GM18519 (cell line): ENCODE data around the gene MAP2K3.
"Not testable (repeated sequence)": the region's sequence is repeated elsewhere in the genome, so short reads cannot be mapped to it uniquely, and the experiment has no call there.

Experiments used
- ATAC-seq: cut with Tn5 transposase; IDR thresholded peaks from one replicate; pipeline ENCODE4 v1.9.1; 2021; ENCODE audit warnings: mild to moderate bottlenecking, moderate library complexity; ENCODE audit not compliant: unreplicated experiment, low FRiP score

The MAP2K3 gene

DNA sequence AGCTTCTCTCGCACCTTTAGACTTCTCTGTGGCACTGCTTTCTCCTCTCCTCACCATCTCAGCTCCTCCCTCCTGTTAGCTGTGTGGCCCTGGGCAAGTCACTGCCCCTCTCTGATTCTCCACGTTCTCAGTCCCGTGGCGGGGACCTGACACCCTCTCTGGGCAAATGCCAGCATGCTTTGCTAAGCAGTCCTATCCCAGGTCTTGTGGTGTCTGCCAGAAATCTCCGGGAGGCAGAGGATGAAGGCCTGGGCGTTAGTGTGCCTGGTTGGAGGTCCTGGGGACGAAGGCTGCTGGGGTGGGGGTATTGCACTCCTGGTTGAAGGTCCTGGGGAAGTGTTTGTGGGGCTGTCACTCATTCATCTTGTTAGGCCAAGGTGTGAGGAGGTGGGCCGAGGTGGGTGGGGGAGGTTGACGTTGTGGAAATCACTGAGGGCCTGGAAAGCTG is 37.3 kb downstream of the MAP2K3 start:
- not testable (repeated sequence) for ATAC-seq

DNA sequence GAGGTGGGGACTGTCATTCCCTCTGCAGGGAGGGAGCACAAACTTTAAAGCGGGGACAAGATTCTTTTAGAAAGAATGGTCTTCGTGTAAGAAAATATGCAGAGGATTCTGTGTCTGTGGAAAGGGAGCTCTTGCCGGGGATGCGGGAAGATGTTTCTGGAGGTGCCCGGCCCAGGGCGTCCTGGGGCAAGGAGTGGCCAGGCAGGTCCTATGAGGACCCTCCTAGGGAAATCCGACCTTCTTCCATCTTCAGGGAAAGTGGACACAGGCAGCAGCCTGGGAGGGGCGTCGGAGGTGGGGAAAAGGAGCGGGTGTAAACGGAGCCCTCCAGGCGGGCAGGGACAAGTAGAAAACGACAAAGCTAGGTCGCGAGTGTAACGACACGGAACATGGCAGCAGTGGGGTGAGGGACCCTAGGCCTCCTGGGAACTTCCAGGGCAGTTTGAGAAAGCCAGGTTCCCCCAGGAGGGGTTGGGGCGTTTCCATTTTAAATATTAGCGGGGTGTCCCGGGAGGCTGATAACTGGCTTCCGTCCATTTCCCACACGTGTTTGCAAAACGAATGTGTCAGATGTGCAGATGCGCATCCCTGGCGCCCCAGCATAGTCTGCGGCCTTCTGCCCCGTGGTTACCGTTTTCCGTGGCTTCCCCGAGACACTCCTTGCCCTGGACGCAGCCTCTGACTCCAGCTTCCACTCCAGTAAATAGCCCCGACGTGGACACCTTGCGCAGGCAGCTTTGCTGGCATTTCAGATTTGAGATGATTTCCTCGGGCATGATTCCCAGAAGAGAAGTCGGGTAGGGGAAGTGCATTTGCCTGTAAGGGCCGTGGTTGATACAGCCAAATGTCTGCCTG is 39.0 kb downstream of the MAP2K3 start:
- ATAC-seq, result not testable (repeated sequence)

DNA sequence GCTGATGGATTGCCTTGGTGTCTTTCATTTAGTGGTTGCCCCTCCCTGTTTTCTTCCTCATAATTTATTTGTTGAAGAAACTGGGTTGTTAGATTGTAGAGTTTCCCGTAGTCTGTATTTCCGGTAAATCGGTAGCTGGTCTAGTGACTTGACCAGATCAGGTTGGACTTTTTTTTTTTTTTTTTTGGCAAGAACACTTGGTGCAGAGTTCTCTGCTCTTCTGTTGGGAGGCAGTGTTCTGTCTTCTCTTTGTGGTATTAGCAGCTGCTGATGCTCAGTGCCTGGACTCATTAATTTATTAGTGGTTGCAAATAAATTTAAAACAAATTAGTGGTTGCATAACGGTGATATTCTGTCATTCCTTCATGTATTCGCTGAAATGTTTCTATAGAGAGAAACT is 40.2 kb downstream of the MAP2K3 start:
- not testable (repeated sequence) for ATAC-seq

DNA sequence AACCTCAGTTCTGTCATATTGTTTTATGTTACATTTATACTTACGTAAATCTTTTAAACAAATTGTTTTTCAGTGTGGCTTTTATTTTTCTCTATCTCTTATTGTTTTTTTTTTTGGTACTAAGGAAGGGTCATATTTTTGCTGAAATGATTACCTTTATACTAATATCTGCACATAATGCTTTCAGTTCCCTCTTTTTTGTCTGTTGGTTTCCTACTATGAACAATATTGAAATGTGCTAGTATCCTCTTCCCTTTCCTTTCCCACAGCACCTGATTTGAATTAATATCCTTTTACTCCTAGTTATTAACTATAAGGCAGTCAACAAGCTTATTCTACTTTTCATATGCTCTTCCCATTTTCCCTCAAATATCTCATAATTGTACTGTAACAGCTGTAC is 43.4 kb downstream of the MAP2K3 start:
- not testable (repeated sequence) for ATAC-seq

DNA sequence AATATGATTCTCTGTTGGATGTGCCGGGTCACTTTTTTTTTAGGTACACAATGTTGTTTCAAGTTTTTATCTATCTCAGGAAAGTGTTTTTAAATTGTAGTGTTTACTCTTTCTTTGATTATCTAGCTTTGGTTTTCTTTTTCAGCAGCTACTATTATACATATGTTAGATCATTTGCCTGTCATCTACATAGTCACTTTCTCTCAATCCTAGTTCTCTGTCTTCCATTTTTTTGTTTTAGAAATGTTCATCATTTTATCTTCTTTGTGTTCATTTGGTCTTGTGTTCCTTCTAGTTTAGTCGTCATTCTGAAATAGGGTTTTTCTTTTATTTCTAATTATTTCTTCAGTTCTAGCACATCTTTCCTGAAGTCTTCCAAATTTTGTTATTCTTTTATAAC is 44.3 kb downstream of the MAP2K3 start:
- ATAC-seq, result not testable (repeated sequence)

DNA sequence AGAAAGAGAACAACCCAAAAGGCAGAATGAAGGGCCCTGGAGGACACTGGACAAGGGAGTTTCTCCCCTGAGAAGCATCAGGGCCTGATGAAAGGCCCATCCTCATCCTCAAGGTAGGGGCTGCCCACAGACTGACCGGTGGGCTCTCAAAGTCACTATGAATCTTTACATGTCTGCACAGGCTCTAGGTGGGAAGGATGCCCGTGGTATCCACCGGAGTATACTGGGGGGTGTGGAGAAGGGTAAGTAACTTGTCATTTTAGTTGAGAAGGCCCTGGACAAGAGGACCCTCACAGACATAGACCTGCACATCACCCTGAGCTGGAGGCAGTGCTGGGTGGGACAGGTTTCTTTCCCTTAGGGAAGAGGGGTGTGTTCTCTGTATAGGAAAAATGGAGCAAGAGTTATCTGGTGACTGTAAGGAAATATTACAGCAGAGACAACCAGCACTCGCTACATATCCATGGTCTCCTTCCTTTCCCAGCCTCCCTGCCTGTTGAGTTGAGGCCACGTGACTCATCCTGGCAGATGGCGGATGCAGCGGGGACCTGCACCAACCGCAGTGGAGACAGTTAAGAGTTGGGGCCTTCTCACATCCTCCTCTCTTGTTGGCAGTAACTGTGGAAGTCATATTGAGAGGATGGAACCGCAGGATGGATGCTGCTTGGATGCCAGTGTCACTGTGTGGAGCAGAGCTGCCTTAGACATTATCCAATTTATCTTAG is 46.1 kb downstream of the MAP2K3 start:
- no peak for ATAC-seq

DNA sequence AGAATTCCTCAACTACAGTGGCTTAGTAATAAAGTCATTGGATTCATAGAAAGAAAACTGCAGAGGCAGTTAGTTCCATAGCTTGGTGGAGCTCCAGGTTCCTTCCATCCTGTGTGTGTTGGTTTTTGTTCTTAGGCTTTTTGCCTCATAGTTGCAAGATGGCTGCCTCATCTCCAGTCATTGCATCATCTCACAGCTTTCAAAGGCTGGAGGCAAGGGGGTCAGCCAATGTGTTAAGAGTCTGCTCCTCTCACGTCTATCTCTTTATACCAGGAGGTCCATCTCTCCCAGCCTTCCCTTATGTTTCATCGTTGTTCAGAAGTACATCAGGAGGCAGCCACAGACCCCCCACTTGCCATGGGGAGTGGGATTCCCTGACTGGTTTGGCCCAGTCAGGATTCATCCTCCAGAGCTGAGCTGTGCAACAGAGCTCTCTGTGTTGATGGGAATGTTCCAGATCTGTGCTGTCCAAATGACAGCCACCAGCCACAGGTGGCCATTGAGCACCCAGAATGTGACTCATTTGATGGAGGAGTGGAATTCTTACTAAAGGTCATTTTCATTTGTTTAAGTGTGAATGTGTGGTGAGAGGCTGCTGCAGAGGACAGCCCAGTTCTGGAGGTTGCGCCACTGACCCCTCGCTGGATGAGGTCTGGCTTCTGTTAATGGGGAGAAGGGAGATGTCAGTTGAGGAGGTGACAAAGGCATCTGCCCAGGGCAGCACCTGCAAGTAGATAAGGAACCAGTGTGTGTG is 52.2 kb downstream of the MAP2K3 start:
- ATAC-seq, result not testable (repeated sequence)

DNA sequence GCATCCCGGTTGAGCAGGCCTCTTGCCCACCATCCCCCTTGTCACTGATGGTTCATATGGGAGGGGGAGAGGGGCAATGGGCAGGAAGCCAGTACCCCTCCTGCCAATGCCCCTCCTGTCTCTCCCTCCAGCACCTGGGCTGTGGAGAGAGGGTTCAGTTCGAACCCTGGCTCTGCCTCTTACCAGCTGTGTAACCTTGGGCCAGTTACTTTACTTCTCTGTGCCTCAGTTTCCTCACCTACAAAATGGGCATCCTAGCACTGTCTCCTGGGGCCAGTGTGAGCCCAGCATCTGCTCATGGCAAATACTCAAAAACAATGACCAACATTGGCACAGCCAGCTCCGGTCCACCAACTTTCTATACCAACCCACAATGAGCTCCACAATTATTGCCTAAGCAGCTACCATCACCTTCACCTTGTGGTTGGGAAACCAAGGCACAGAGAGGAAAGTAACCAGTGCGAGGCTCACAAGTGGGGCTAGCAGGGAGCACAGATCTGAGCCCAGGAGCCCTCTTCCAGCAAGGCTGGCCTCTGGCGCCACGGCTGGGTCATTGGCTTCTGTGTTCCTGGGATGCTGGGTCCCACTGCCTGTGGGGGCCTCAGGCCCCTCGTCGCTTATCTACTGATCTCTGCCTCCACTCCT is 53.6 kb downstream of the MAP2K3 start:
- not testable (repeated sequence) for ATAC-seq

DNA sequence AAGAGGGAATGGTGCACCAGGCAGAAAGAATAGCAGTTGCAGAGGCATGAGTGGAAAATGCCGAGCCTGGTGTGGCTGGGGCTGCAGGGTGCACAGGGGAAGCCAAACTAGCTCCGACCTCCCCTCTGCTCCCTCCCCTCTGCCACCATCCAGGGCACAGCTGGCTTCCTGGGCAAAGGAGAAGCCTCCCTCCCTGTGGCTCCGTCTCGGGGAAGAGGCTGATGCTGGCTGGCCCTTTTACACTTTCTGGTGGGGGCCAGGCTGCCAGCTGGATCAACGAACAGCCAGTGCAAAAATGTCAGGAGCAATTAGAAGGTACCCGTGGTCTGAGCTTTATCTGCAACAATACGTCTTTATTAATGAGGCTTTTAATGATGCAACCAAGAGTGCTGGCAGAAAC is 54.5 kb downstream of the MAP2K3 start:
- no peak for ATAC-seq

DNA sequence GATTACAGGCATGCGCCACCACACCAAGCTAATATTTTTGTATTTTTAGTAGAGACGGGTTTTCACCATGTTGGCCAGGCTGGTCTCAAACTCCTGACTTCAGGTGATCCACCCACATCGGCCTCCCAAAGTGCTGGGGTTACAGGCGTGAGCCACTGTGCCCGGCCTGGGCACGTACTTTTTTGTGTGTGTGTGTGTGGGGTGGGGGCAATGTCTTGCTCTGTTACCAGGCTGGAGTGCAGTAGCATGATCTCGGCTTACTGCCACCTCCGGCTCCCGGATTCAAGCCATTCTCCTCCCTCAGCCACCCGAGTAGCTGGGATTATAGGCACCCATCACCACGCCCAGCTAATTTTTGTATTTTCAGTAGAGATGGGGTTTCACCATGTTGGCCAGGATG is 55.1 kb downstream of the MAP2K3 start:
- ATAC-seq, result not testable (repeated sequence)

DNA sequence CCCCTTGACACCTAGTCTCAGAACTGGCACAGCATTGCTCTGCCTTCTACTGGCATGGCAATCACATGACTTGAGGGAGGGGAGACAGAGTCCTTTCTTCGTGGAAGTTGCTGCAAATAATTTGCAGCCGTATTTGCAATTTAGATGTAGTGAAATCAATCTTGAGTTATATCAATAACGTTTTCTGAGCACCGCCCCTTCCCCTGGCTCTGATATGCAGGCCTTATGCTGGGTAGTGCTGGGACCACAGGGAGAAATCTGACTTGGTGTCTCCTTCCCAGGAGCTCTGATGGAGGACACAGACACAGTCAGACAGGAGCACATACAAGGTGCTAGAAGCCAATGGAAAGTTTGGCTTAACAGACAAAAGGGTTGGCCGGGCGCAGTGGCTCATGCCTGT is 55.9 kb downstream of the MAP2K3 start:
- ATAC-seq, result not testable (repeated sequence)

DNA sequence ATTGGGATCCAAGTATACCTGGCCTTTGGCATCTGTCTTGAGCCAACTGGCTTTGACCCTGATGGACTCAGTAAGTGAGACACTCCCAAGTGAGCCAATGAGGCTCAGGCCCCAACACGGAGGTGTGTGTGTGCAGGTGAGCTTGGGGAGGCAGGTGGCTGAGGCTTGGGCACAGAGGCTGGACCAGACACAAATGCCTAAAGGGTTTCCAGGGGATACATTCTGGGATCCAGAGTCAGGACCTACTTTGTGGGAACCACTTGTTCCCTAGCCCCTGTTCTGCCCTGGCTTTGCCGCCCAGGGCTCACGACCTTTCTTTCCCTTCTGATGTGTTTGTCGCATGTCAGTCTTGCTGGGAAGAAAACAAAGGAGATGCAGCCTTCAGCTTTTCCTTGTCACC is 56.8 kb downstream of the MAP2K3 start:
- ATAC-seq, result not testable (repeated sequence)

DNA sequence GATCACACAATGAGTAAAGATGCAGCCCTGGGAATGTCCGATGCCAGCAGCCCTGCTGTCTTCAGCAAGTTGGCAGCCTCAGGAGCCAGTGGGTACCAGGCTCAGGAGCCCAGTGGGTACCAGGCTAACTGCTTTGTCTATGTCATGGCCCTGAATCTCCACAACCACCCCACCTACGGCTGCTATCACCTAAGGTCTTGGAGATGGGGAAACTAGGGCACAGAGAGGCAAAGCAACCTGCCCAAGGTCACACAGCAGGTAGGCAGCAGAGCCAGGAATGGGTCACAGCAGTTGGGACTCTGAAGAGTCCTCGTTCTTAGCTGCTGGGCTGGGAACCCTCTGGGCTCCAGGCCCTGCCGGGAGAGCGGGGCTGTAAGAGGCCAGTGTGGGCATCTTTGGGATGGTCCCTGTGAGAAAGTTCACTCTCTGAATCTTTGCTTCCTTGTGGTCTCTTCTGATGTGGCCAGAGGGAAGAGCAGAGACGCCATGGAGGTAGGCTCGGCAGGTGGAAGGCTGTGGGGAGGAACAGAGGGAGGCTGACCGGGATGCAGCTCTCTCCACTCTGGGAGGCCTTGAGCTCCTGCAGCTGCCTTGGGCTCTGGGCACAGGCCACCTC is 57.5 kb downstream of the MAP2K3 start:
- not testable (repeated sequence) for ATAC-seq

DNA sequence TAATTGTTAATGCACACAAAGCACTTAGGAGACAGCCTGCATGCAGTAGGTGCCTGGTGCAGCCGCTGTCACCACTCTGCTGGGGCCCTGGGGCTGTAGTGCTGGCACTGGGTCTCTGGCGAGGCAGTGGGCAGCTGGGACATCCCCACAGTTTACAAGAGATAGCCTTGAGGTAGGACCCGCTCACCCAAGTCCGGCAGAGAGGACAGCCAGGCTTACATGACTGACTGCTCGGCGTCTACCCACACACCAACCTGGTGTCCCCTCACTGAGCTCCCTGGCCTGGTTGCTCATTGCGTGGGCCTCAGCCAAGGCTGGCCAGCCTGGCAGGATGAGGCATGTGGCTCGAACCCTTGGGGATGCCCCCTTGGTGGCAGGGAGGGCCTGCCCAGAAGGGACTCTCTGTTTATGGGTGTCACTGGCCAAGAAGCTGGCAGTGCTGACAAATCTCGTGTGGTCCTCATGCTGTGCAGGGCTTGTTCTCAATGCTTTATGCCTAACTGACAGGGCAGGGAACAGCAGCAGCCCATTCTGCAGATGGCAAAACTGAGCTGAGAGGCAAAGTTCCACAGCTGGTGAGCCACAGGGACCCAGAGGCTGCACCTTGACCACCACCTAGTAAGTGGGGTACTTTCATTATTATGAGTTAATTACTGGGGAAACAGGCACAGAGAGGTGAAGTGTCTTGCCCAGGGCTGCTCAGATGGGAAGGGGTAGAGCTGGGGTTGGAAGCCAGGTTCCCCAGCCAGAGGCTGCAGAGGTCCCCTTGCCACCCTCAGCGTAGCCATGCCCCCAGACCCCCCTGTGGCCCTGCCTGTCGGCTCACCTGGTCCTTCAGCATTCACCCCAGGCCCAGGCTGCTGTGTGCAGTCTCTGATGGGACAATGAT is 58.8 kb downstream of the MAP2K3 start:
- not testable (repeated sequence) for ATAC-seq

DNA sequence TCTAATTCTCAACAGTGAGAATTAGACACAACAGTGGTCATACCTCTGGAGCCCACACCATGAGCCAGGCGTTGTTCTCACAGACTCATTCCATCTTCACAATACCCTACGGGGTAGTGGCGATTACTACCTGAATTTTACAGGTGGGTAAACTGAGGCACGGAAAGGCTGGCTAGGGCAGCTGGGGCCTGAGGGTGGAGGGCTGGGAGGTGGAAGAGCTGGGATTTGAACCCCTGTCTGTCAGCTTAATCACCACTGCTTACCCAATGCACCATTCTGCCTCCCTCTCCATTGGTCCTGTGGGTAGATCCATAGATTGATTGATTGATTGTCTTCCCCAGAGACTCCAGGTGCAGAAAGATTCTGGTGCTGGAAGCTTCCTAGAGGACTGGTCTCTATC is 60.3 kb downstream of the MAP2K3 start:
- not testable (repeated sequence) for ATAC-seq

DNA sequence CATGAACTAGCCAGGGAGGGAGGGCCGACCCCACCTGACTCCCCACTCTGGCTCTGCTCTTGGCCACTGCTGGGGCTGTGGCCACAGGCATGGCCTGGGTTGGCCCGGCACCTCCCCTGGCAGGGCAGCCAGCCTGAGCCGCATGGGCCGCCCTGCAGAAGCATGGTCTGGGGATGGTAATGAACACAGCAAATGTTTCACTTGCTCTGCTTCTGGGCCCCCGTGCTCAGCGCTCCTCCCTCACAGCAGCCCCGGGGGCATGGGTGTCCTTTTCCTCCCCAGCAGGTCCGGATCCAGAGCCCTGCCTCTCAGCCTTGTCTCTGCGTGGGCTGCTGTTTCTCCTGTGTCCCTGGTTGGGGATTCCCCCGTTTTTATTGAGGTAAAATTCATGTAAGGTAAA is 60.7 kb downstream of the MAP2K3 start:
- ATAC-seq, result no peak

DNA sequence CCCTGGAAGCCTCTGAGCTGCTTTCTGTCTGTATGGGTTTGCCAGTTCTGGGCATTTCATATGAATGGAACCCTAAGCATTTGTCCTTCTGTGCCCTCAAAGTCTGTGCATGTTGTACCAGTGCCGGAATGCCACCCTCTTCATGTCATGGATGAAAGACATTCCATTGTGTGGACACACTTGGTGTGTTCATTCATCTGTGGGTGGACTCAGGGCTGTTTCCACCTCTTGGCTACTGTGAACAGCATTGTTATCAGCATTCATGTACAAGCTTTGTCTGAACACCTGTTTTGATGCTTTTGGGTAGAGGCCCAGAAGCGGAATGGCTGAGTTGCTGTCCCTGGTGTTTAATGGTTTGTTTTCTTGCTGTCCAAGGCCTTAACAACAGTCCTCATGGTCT is 61.6 kb downstream of the MAP2K3 start:
- not testable (repeated sequence) for ATAC-seq

DNA sequence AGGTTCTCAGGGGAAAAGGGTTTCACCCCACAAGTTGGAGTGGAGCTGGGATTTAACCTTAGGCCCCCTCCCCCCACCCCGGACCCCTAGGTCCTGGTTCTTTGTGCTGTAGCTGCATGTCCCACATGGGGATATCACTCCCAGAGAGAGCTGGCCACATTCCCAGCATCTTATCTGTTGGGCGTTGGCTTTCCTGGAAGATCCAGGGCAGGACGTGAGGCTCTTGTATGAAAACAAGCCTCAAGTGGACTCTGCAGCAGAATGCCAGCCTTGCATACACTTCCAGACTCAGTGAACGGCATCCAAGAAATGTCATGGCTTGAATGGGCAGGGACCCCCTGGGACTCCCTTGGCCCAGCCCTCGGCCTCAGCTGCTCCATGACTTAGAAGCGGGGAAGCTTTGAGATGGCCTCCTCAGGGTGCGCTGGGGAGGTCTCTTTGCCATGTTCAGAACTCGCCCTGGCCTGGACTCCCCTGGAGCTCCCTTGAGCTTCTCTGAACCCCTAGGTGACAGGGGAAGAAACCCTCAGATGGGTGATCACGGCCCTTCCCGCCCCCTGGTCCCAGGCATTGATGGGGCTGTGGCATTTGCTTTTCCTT is 62.2 kb downstream of the MAP2K3 start:
- ATAC-seq, result not testable (repeated sequence)

DNA sequence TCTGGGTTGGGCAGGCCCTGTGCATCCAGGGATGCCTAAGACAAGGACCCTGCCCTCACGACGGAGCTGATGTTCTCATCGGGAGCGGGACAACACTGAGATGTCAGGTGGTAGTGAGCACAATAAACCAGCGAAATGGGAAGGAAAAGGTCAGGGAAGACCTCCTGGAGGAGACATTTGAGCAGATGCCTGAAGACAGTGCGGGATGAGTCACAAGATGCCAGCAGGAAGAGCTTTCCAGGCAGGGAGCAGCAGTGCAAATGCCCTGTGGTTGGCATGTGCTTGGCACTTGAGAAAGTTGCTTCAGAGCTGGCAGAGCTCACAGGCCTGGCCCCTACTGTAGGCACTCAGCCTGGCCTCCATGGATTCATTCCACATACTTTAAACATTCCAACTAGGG is 63.1 kb downstream of the MAP2K3 start:
- not testable (repeated sequence) for ATAC-seq
